Vagina (tissue), 2 donors: ENCODE results near the gene TBC1D26.
"Not testable (repeated sequence)": the region's sequence is repeated elsewhere in the genome, so short reads cannot be mapped to it uniquely, and the experiment has no call there.

Source experiments
- CTCF ChIP-seq, 3 experiments: fragments of 450-650 bp in 2 of 3; fragments of 200-600 bp in 1 of 3; sonication (generic) in 1 of 3; IDR thresholded peaks; one replicate each; pipeline ENCODE4 v1.5.1; 2017 to 2019; ENCODE audit warnings: antibody characterized with exemption in 3 of 3, mild to moderate bottlenecking in 2 of 3, moderate library complexity in 2 of 3
- POLR2A ChIP-seq, 2 donors: fragments of 450-650 bp; IDR thresholded peaks; one replicate each; pipeline ENCODE4 v1.6.1; 2017; ENCODE audit warnings: antibody characterized with exemption in 2 of 2, mild to moderate bottlenecking in 2 of 2, moderate library complexity in 2 of 2

GRCh38 chr17:15739259-15739658 lies 7.2 kb downstream of the TBC1D26 start:
- not testable (repeated sequence) for TF ChIP-seq CTCF, POLR2A (IDR thresholded peaks at IDR 0.05)
